Articular chondrocyte of knee joint (primary cell): Measurements from ENCODE around the gene BEST2. TPM values are rescaled to one million over a fixed set of nuclear protein-coding genes. Genes with fewer than 3 reads are reported as not detected.

Experiments used
- small RNA-seq: library from RNA; depleted of rRNA; stranded (forward); fragments of <200 nt; gene quantifications from one replicate; pipeline ENCODE3, GENCODE V24; 2012
- total RNA-seq: library from RNA; depleted of rRNA; stranded (reverse); fragments of >200 nt; gene quantifications from 2 replicates; pipeline ENCODE4 v1.2.3, GENCODE V29; 2012

BEST2 gene
- not detected in 2 replicates for total RNA-seq

GRCh38 chr19:12751635-12752034 is at the start of gene BEST2:
TSS of gene BEST2 (plus strand) at chr19:12751791. CDS start at chr19:12752593, 802 bp downstream.

DNA sequence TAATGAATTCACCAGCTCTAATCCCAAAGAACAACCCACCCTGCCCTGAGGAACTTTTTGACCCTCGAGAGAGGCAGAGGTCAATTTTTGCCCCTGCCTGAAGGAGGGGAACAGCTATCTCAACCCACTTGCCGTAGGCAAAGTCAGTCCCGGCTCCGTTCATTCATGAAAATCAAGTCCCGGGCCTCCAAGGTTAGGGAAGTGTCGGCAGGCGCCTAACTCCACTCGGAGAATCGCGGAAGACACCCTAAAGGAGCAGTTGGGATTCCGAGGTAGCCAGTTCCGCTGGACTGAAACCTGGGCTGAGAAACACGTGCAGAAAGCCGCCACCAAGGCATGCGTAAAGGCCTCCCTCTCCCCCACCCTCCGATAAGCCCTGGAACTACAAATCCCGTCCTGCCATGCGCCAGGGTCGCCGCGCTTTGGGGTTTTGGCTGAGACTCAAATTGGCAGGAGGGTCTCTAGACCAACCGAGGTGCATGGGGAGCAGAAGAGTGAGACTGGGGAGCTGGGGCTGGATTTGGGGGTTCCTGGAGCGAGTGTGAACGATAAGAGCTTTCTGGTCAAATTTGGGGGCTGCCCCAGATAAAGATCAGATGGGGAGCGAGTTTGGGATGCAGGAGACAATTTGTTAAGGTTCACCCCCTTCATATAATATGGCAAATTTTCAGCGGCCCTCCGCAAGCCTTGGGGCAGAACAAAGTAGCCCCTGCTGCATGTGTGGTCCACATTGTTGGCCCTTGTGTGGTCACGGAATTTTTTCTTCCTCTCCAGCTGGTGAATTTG is 27.8 kb upstream of the BEST2 start, which contains the start of gene TNPO2:
TSS of gene TNPO2 (minus strand) at position 292 of the 786 bp plus-strand sequence. CDS start 2,955 bp downstream, outside the sequence.

GRCh38 chr19:12736995-12737834 is 14.4 kb upstream of the BEST2 start, which contains the start of gene GET3:
TSS of gene GET3 (plus strand) at chr19:12737497. CDS start at chr19:12737506, 9 bp downstream.

GRCh38 chr19:12774588-12775555 is 23.3 kb downstream of the BEST2 start, which contains the start of gene HOOK2:
TSS of gene HOOK2 (minus strand) at chr19:12775552. CDS start at chr19:12775449, 103 bp downstream.

DNA sequence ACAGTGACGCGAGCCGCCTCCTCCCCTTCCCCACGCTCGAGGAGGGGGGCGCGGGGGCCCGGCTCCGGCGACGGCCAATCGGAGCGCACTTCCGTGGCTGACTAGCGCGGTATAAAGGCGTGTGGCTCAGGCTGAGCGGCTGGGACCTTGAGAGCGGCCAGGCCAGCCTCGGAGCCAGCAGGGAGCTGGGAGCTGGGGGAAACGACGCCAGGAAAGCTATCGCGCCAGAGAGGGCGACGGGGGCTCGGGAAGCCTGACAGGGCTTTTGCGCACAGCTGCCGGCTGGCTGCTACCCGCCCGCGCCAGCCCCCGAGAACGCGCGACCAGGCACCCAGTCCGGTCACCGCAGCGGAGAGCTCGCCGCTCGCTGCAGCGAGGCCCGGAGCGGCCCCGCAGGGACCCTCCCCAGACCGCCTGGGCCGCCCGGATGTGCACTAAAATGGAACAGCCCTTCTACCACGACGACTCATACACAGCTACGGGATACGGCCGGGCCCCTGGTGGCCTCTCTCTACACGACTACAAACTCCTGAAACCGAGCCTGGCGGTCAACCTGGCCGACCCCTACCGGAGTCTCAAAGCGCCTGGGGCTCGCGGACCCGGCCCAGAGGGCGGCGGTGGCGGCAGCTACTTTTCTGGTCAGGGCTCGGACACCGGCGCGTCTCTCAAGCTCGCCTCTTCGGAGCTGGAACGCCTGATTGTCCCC is 39.9 kb downstream of the BEST2 start, which contains the start of gene JUNB:
TSS of gene JUNB (plus strand) at position 142 of the 706 bp plus-strand sequence. CDS start at position 428, 286 bp downstream.

GRCh38 chr19:12801466-12802266 is 50.1 kb downstream of the BEST2 start, which contains the start of the genes PRDX2 and THSD8:
TSS of gene PRDX2 (minus strand) at chr19:12801800. CDS start at chr19:12801261, 539 bp downstream.
TSS of gene THSD8 (plus strand) at chr19:12802069. CDS start at chr19:12802072, 3 bp downstream.

GRCh38 chr19:12806242-12807081 is 54.9 kb downstream of the BEST2 start, which contains the start of gene RNASEH2A:
TSS of gene RNASEH2A (plus strand) at chr19:12806584. CDS start at chr19:12806674, 90 bp downstream.

Small RNA genes lying within 50 kb of the gene (small RNA-seq; reads per million reads assigned to genes)
- not detected for gene MIR5684
- gene SNORD41 = 9.2 reads per million, percentile 93 among the genes with 10 or more reads in this experiment

Other genes starting within 250 kb of the BEST2 start
- gene ZNF564, start 200.3 kb upstream of the BEST2 start, total RNA-seq = 9.8 and 12.3 TPM in 2 replicates
- 10.7 and 14.8 TPM in 2 replicates for gene ZNF490, start 141.0 kb upstream of the BEST2 start, total RNA-seq
- gene ZNF791, start 140.9 kb upstream of the BEST2 start, total RNA-seq = 19.7 and 26.6 TPM in 2 replicates
- gene MAN2B1, start 85.0 kb upstream of the BEST2 start, total RNA-seq = 35.5 and 40.5 TPM in 2 replicates
- gene WDR83, start 85.0 kb upstream of the BEST2 start, total RNA-seq = 6.5 and 6.7 TPM in 2 replicates
- gene DHPS, start 69.9 kb upstream of the BEST2 start, total RNA-seq = 31.4 and 38.3 TPM in 2 replicates
- not detected in 2 replicates for gene GNG14, start 63.8 kb upstream of the BEST2 start, total RNA-seq
- gene FBXW9, start 55.2 kb upstream of the BEST2 start, total RNA-seq = 4.8 and 9.8 TPM in 2 replicates
- gene TNPO2, start 27.9 kb upstream of the BEST2 start, total RNA-seq = 40.3 and 44.4 TPM in 2 replicates
- 122 and 133 TPM in 2 replicates for gene TRIR, start 17.1 kb upstream of the BEST2 start, total RNA-seq
- 75.5 and 78.6 TPM in 2 replicates for gene GET3, start 14.3 kb upstream of the BEST2 start, total RNA-seq
- gene HOOK2, start 23.8 kb downstream of the BEST2 start, total RNA-seq = 17.4 and 17.8 TPM in 2 replicates
- 137 and 196 TPM in 2 replicates for gene JUNB, start 39.7 kb downstream of the BEST2 start, total RNA-seq
- gene PRDX2, start 50.0 kb downstream of the BEST2 start, total RNA-seq = 169 and 213 TPM in 2 replicates
- not detected in 2 replicates for gene THSD8, start 50.3 kb downstream of the BEST2 start, total RNA-seq
- gene RNASEH2A, start 54.8 kb downstream of the BEST2 start, total RNA-seq = 13.2 and 14.3 TPM in 2 replicates
- not detected in 2 replicates for gene RTBDN, start 82.8 kb downstream of the BEST2 start, total RNA-seq
- gene MAST1, start 86.7 kb downstream of the BEST2 start, total RNA-seq = 0.11 and 0.13 TPM in 2 replicates
- gene DNASE2, start 129.7 kb downstream of the BEST2 start, total RNA-seq = 33.2 and 36.1 TPM in 2 replicates
- not detected in 2 replicates for gene KLF1, start 135.4 kb downstream of the BEST2 start, total RNA-seq
- gene GCDH, start 139.4 kb downstream of the BEST2 start, total RNA-seq = 21.2 and 26.3 TPM in 2 replicates
- gene SYCE2, start 167.5 kb downstream of the BEST2 start, total RNA-seq = 0.22 TPM in 1 of 2 replicates, not detected in the other
- gene FARSA, start 181.9 kb downstream of the BEST2 start, total RNA-seq = 28.4 and 31.1 TPM in 2 replicates
- 2,132 and 2,659 TPM in 2 replicates for gene CALR, start 186.8 kb downstream of the BEST2 start, total RNA-seq
- 49.3 and 58.9 TPM in 2 replicates for gene RAD23A, start 194.1 kb downstream of the BEST2 start, total RNA-seq
- 23.0 and 23.5 TPM in 2 replicates for gene GADD45GIP1, start 205.4 kb downstream of the BEST2 start, total RNA-seq
- gene DAND5, start 217.8 kb downstream of the BEST2 start, total RNA-seq = 0.11 TPM in 1 of 2 replicates, not detected in the other
- 137 and 150 TPM in 2 replicates for gene NFIX, start 243.7 kb downstream of the BEST2 start, total RNA-seq